ENCODE results near the gene STT3A.

Gene STT3A
- long read RNA-seq, full-length matches to known transcripts, result 916 of 1,037 reads
- long read RNA-seq, partial matches to known transcripts, result 97 of 1,037 reads
- long read RNA-seq, other reads (novel, unspliced or antisense), result 24 of 1,037 reads

GRCh38 chr11:125592305-125593113, at the start of gene STT3A:
TSS of gene STT3A (plus strand) at chr11:125592852. CDS start at chr11:125595916, 3,064 bp downstream.
- Histone ChIP-seq H3K4me3 (replicated peaks; ENCODE audit: insufficient read depth, low read length) (peak within 1 kb of the TSS; percentile 99), H3K27ac (replicated peaks) (peak within 1 kb of the TSS; percentile 89), H3K27me3 (ENCODE audit: insufficient read depth, poor library complexity, severe bottlenecking) (no peaks in the 10 kb centered on the region)
- TF ChIP-seq CTCF (IDR thresholded peaks at IDR 0.05; ENCODE audit: insufficient read depth, low read length) (no peak), GABPA (IDR thresholded peaks at IDR 0.05; ENCODE audit: low read depth) (peak; percentile 2), POLR2AphosphoS5 (IDR thresholded peaks at IDR 0.05; ENCODE audit: low read depth) (peak; percentile 62; the same call in 1 of the 2 replicates), REST (IDR thresholded peaks at IDR 0.05; ENCODE audit: insufficient replicate concordance, low read depth) (peak; percentile 25)
- peak; percentile 99 for DNase-seq (ENCODE audit: low read depth in 1 of 2, low spot score in 1 of 2)

GRCh38 chr11:125550780-125551179, 41.9 kb upstream of the STT3A start:
- no peak overlapping the region for H3K27ac ChIP-seq (replicated peaks)
- H3K27me3 ChIP-seq (ENCODE audit: insufficient read depth, poor library complexity, severe bottlenecking), result no peaks in the 10 kb centered on the region
- no peak for TF ChIP-seq REST (IDR thresholded peaks at IDR 0.05; ENCODE audit: insufficient replicate concordance, low read depth)
- TF ChIP-seq POLR2AphosphoS5 (IDR thresholded peaks at IDR 0.05; ENCODE audit: low read depth), result no peak
- no peak overlapping the region for H3K4me3 ChIP-seq (replicated peaks; ENCODE audit: insufficient read depth, low read length)
- no peak for DNase-seq (ENCODE audit: low read depth in 1 of 2, low spot score in 1 of 2)

GRCh38 chr11:125551835-125552342, 40.8 kb upstream of the STT3A start:
- no peak overlapping the region for H3K4me3 ChIP-seq (replicated peaks; ENCODE audit: insufficient read depth, low read length)
- H3K27ac ChIP-seq (replicated peaks), result no peak overlapping the region
- H3K27me3 ChIP-seq (ENCODE audit: insufficient read depth, poor library complexity, severe bottlenecking), result no peaks in the 10 kb centered on the region
- no peak for TF ChIP-seq POLR2AphosphoS5 (IDR thresholded peaks at IDR 0.05; ENCODE audit: low read depth)
- no peak for TF ChIP-seq SPI1 (IDR thresholded peaks at IDR 0.05; ENCODE audit: borderline replicate concordance, low read depth)
- TF ChIP-seq CTCF (IDR thresholded peaks at IDR 0.05; ENCODE audit: insufficient read depth, low read length), result no peak
- TF ChIP-seq GABPA (IDR thresholded peaks at IDR 0.05; ENCODE audit: low read depth), result no peak
- TF ChIP-seq REST (IDR thresholded peaks at IDR 0.05; ENCODE audit: insufficient replicate concordance, low read depth), result no peak
- DNase-seq (ENCODE audit: low read depth in 1 of 2, low spot score in 1 of 2), result no peak
